Measurements from ENCODE around the gene ADH1B. TPM values are rescaled to one million over a fixed set of nuclear protein-coding genes. Genes with fewer than 3 reads are reported as not detected.
A peak's percentile ranks its signal among the peaks of the same experiment; 100 is the strongest.

ADH1B gene
- total RNA-seq, 1 donor from 2014 or later: 157 TPM

DNA sequence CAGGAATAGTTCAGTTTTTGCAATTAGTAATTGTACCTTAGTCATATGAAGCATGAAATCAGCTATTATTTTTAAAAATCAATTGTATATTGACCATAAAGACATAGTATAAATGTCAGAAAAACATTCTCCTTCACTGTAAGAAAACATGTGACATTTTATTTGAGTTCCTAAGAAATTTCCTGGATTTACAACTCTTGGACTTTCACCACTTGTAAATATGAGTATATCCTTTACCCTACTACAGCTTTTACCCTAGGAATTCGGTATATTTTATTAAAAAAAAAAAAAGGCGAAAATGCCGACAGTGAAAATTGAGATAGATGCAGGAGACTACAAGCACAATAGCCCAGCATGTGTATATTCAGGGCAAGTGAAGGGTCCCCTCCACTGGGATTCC lies 45.3 kb downstream of the ADH1B start:
- ATAC-seq (ENCODE audit: poor library complexity): no peak
- intact Hi-C loops (cut with DNase I): no loop called here

DNA sequence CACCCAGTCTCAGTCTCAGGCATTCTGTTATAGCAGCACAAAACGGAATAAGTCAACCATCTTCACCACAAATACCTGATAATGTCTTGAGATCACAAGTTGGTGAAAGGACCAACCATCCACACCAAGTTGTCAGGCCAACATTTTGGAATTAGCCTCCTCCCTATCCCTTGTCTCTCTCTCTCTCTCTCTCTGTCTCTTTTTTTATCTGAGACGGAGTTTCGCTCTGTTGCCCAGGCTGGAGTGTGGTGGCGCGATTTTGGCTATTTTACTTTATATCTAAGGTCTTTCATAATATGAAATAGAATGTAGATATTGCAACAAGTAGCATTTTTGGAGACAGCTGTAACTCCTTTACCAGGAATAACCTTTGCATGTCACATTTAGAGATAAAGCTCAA lies 46.2 kb downstream of the ADH1B start:
- no peak for ATAC-seq (ENCODE audit: poor library complexity)
- intact Hi-C loops (cut with DNase I): no loop called here
- DNase-seq: no peak

More for the DNA sequence above, 45.3 kb downstream of the ADH1B start:
- no peak for DNase-seq

DNA sequence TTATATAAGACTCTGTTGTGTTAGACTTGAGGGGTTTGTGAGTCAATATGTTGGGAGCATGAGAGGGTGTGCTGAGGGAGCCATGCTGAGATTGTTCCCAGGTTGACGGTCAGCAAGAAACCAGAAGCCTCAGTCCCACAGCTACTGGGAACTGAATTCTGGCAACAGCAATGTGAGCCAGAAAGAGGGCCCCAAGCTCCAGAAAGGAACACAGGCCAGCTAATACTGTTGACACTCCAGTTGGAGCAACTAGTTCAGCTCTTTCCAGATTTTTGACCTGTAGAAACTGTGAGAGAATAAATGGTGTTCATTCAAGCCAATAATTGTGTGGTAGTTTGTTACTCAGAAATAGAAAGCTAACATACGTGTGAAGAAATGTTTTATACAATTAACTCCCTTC lies 47.5 kb downstream of the ADH1B start:
- peak; percentile 86 for ATAC-seq (ENCODE audit: poor library complexity)
- intact Hi-C loops (cut with DNase I): no loop called here
- no peak for DNase-seq

DNA sequence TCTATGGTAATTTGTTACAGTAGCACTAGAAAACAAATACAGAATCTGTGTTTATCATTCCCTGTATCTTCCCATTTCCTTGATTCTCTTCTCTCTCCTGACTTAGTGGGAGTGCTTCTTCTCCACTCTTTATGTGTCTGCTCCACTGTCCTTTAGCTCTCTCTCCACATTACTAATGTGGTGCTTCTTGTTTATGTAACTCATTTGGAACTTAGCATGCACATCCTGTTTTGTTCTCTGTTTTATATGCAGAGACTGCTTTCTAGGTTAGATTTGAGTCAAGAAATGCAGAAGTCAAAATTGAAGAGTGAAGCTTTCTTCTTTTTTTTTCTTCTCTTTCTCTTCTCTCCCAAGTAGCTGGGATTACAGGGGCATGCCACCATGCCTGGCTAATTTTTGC lies 56.3 kb downstream of the ADH1B start:
- no peak for DNase-seq
- no peak for ATAC-seq (ENCODE audit: poor library complexity)
- intact Hi-C loops (cut with DNase I): no loop called here

Other genes starting within 250 kb of the ADH1B start
- 197 TPM for gene ADH5, start 232.6 kb downstream of the ADH1B start, total RNA-seq
- not detected for gene ADH4, start 177.1 kb downstream of the ADH1B start, total RNA-seq
- not detected for gene ADH6, start 102.2 kb downstream of the ADH1B start, total RNA-seq
- gene ADH1A, start 30.4 kb downstream of the ADH1B start, total RNA-seq: 0.83 TPM
- gene ADH1C, start 31.3 kb upstream of the ADH1B start, total RNA-seq: 6.9 TPM
- gene ADH7, start 113.9 kb upstream of the ADH1B start, total RNA-seq: not detected
- gene C4orf17, start 189.6 kb upstream of the ADH1B start, total RNA-seq: not detected
- gene TRMT10A, start 242.6 kb upstream of the ADH1B start, total RNA-seq: 4.5 TPM

Measured in Right ventricle myocardium superior (tissue), 1 donor.